Glomerular endothelial cell (primary cell): ENCODE results near the gene CST1. TPM values are rescaled to one million over a fixed set of nuclear protein-coding genes. Genes with fewer than 3 reads are reported as not detected.
"Not testable (repeated sequence)": the region's sequence is repeated elsewhere in the genome, so short reads cannot be mapped to it uniquely, and the experiment has no call there.

Experiments used
- DNase-seq: peaks from one replicate; pipeline ENCODE4 v3.0.0-alpha.2; 2011; ENCODE audit warnings: low read depth, low spot score; ENCODE audit errors: extremely low read depth
- total RNA-seq: library from RNA; depleted of rRNA; stranded (reverse); fragments of >200 nt; gene quantifications from 2 replicates; pipeline ENCODE4 v1.2.3, GENCODE V29; 2015

CST1 gene
- total RNA-seq, 1 donor from 2014 or later = 18.0 TPM

DNA sequence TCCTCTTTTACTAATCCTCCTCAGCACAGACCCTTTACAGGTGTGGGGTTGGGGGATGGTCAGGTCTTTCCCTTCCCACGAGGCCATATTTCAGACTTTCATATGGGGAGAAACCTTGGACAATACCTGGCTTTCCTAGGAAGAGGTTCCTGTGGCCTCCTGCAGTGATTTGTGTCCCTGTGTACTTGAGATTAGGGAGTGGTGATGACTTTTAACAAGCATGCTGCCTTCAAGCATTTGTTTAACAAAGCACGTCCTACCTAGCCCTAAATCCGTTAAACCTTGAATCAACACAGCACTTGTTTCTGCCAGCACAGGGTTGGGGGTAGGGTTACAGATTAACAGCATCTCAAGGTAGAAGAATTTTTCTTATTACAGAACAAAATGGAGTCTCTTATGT lies 6.1 kb upstream of the CST1 start:
- not testable (repeated sequence) for DNase-seq

DNA sequence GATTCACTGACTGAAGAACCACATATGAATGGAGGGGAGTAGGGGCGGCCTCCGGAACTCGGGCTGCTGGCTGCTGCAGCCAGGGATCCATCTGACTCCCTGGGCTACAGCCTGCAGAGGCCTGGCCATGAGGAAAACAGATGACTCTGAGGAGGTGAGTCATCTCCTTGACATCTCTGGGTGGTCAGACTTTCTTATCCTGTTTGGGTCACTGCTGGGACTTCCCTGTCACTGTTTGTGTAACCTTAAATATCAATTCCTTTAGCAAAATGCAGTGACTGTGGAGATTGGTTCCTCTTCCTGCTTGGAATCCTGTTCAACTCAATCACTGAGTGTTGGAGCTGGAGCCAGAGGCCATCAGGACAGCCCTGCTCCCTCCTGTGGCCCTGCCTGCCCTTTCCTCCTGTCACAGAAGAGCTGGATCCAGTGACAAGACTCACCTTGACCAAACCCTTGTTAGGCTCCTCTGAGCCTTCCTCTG lies 4.4 kb upstream of the CST1 start:
- not testable (repeated sequence) for DNase-seq

DNA sequence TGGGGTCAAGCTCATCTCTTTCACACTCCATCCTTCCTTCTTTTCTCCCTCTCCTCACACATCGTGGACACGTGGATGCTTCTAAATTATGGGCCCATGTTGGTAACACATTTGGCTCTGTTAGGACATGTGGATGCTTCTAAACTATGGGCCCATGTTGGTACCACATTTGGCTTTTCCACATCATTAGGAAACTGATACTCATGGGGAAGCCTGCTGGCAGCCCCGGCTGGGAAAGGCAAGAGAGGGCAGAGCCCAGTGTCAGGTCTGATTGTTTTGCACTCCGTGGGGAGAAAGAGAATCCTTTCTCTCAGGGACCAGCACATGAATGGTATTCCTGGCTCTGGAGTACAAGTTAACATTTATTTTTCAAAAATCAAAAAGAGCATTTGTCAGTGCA lies 4.0 kb upstream of the CST1 start:
- no peak for DNase-seq

DNA sequence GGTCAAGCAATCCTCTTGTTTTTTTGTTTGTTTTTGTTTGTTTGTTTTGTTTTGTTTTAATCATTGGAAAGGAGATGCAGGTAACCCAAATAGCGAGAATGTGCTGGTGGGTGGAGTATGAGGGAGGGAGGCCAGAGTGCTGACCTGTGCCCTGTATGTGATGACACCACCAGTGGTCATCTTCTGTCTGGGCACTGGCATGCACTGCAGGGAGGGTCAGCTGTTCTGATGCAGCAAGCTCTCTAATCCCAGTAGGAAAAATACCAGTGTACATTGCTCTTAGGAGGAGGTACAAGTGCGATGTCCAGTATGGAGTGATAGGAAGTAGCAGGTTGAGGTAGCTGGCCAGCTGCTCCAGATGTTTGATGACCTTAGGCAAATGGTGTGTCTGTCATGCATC lies 2.9 kb upstream of the CST1 start:
- DNase-seq = no peak

DNA sequence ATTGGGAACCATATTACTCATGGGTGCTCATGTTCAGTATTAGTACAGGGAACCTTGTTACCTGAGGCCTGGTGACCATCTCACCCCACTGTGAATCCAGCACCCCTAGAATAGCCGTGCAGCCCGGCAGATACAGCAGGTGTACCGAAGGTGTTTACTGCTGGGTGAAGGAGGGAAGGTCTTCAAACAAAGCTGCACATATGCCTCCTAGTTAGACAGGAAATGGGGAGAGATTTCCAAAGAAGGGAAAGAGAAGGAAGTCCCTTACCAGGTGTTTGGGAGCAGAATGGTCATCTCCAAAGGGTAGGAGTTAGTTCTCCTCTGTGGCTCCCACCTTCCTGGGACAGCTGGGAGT lies 2.4 kb upstream of the CST1 start:
- DNase-seq = no peak

DNA sequence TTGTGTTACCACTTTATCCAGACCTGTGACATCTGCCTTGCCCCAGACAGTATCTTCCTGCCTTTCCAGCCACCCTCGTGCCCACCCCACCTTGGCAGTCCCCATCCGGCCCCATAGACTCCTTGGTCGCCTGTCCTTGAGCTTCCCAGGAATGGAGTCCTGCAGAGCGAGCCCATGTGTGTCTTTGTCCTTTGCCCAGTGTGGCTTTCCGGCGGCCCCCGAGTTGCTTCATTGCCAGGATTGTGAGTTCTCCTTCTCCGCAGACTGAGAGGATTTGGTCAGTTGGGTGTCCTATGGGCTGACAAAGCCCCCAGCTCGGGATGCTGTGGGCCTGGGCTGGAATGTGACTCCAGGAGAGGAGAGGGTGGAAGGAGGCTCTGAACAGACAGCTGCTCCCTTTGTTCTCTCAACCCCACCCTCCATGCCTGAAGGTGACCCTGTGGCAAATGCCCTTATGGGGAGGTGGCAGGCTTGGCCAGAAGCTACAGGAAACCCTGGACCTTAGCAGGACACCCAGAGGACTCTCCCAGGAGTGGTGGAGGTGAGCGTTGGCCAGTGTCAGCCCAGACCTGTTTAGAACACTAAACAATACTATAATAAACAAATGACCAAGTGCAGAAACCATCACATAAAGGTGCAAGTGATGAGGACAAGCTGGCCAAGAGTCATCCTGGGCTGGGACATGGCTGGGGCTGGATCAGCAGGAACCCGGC lies 1.9 kb upstream of the CST1 start:
- DNase-seq = no peak

DNA sequence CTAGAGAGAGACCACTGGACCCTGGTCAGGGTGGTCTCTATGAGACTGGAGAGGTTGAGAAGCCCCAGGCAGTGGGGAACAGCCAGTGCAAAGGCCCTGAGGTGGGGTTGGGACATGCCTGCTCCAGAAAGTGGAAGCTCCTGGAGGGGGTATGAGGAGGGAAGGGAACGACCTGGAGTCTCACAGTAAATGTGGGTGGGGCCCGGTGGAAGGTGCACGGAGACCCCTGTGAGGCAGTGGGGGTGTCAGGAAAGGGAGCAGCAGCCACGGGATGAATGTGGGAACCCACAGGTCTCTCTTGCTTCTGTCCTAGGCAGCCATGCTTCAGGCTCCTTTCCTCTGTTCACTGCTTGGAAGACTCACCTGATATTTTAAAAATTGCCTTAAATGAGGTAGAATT lies 1.3 kb upstream of the CST1 start:
- no peak for DNase-seq

DNA sequence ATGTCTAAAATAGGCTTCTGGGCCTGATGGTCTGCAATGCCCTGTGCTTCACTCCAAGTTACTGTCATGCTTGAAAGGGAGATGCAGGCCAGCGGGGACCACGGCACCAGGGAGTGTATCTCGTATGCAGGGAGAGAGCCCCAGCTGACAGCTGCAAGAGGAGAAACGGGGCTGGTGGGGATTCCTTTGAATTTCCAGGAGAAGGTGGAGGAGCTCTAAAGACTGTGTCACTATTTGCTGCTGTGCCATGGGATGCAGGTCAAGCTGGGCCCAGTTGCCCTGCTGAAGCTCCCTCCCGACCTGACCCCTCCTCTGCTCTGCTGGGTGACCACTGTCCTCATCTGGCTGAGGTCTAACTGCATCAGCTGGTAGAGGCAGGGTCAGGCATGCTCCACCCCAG lies 989 bp downstream of the CST1 start:
- no peak for DNase-seq

DNA sequence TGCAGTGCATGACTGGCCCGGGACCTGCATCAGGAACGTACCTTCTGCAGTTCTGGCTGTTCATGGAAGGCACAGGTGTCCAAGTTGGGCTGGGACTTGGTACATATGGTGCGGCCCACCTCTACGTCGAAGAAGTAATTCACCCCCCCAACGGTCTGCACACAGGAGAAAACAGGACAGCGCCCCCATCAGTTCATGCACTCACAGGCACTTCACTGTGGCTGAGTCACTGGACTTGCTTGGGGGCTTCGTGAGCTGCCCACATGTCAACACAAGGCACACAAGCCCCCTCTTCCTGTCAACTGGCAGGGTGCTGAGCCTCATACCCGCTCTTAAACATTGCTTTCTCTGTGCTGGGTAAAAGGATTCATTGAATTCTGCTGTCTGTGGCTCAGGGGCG lies 1.8 kb downstream of the CST1 start:
- DNase-seq = not testable (repeated sequence)

DNA sequence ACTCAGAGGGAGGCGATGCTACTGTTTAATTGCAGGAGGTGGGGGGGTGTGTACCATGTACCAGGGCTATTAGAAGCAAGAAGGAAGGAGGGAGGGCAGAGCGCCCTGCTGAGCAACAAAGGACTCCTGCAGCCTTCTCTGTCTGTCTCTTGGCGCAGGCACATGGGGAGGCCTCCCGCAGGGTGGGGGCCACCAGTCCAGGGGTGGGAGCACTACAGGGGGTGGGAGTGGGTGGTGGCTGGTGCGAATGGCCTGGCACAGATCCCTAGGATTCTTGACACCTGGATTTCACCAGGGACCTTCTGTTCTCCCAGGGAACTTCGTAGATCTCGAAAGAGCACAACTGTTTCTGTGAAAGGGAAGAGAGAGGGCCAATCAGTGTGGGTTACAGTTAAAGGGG lies 3.2 kb downstream of the CST1 start:
- DNase-seq = not testable (repeated sequence)

DNA sequence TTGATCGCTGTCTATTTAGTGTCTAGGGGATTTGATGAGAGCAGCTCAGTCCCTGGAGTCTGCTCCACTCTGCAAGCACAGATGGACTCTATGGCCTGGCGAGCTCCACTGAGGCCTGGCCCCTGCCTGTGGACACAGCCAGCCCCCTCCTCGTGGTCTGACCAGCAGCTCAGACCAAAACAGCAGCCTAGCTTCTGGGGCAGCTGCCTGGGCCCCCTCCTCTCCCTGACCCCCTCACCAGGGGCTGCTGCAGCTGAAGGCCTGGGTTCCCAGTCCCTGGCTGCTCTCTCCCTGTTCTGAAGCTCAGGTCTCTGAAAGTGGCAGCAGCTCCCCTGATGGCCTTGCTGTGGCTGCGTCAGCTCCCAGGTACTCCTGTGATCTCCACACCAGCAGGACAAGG lies 3.6 kb downstream of the CST1 start:
- not testable (repeated sequence) for DNase-seq

DNA sequence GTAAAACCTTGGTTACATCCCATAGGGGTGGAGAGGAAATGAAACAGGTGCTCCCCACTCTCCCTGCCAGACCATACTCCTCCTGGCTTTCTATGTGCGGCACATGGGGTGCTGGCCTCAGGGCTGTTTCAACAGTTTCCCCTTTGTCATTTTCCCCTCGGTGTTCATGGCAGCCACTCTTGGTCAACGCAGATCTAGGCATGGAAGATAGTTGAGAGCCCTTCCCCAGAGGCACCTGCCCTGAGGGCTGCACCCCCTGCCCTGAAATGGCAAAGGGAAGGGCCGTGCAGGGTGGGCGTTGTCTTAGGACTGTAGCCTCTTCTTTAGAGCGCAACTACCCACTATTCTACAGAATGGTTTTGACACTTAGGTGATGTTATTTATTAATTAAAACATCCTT lies 4.4 kb downstream of the CST1 start:
- no peak for DNase-seq

DNA sequence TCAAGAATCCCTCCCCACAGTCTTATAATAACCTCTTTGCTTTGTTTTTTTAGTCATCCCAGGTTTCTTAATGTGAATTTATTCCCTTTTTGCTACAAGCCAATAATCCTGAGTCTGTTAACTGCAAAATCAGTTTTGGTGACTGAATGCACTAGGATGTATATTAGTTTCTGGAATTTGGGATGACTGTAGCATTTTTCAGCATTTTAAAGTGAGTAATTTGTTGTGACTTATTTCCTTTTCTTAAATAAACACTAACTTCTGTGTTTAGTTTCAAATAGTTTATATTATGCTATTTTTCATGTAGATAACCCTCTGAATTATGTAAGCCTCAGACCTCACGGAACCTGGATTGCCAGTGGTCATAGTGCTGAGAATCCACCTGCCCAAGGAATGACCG lies 5.5 kb downstream of the CST1 start:
- no peak for DNase-seq

DNA sequence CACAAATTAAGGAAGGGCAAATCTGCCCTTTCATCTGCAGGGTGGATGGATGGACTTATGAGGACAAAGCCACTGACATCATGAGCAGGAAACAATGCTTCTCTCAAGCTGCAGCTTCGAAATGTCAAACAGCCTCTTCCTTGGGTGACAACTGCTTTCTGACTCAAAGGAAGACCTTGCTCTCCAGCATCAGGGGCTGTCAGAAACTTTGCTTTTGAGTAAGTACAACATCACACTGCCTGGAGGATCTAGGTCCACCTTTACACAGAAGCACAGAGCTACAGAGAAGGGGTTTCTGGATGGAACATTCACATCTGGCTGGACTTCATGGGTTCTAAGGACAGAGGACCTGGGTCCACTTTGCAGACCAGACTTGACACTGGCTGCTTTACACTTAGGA lies 5.9 kb downstream of the CST1 start:
- no peak for DNase-seq

DNA sequence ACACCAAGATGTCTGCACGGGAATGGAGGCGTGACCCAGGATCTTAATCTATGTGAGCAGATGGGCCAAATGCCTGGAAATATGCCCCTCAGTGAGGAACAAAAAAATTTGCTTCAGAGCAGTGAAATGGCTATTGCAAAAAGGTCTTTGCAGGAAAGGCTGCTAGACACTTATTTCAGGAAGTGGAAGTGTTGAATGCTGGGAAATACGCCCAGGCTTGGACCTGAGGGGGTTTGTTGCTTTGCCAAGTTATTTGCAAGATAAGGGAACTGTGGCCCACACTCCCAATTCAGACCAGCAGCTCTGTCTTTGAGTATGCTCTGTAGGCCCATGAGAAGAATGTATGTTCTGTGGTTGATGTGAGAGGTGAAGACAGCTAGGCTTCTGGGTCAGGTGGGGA lies 15.3 kb downstream of the CST1 start:
- DNase-seq = not testable (repeated sequence)

DNA sequence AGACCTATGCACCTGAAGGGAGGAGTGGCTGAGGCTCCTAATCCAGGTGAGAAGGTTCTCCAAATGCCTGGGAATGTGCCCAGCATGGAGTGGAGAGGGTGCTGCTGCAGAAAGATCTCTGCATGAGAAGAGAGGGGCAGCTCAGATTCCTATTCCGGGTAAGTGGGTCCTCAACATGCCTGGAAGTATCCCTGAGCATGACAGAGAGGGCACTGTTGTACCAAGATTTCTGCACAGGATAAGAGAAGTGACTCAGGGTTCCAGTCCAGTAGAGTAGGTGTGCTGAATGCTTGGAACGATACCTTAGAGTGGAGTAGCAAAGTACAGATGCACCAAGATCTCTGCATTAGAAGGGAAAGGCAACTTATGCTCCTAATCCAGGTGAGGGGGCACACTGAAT lies 15.8 kb downstream of the CST1 start:
- not testable (repeated sequence) for DNase-seq

DNA sequence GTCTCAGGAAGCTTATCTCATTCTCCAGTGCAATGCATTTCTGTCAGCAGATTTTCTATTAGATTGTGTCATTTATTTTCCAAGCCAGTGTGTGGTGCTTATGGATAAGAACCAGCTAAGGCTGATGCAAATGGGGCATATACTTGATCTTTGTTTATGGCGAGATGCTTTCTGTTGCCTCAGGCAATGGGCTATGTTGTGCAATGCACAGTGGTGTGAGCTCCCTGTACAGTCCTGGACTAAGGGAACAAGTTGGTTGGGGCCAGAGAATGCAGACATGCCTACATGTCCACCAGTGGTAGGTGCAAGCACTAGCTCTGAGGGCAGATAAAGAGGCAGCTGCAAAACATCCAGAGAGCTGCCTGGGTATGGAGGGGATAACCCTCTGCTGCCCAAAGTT lies 16.3 kb downstream of the CST1 start:
- DNase-seq = not testable (repeated sequence)

DNA sequence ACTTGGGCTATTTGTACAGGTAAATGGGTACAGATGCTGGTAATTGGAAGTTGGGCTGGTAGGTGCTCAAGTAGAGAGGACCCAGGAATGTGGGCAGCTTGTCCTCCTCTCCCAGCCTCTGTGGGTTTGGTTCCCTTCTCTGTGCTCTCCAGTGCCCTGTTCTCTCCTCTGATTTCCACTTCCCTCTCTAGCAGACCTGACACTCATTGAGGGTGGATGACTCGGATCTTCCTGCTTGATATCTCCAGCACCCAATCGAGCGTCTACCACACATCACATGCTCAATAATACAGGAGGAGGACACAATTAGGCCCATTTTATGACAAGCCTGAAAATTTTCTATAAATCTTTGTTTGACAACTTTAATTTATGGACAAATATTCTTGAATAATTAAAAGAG lies 23.7 kb downstream of the CST1 start:
- no peak for DNase-seq

DNA sequence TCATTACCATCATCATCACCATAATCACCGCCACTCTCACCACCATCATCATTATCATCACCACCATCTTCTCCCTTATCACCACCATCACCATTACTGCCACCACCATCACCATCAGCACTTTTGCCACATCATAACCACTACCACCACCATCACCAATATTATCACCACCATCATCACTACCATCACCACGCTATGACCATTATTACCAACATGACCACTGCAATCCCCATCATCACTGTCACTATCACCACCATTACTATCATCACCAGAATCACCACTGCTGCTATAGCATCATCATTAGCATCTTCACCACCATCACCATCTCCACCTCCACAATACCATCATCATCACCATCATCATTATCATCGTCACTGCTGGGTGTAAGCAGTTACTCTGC lies 25.6 kb downstream of the CST1 start:
- no peak for DNase-seq

DNA sequence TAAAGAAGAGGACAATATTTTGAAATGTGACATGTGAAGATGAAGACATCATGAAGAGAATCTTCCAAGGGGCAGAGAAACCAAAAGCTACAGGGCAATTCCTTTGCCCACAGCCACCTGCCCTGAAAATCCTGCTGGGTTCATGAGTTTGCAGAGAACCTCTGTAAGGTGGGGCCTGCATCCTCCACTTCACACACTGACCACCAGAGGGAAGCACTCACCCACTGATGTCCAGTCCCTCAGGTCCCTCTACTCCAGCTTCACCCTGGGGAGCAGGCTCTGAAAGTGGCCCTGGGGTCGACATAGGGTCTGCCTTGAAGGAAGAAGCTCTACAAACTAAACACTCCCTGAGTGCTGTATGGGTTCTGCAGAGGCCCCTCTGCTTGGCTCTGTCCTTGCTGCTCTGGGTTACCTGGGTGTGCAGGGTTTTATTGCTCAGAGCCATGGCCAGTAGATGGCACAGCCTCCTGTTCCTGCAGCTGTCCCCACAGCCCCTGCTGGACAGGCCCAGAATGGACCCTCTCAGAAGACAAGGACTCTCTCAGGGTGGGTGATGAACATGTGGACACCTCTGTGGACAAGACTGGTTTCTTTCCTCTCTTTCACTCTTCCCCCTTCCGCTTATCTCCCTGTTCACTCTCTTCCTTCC lies 27.0 kb downstream of the CST1 start:
- DNase-seq = not testable (repeated sequence)

DNA sequence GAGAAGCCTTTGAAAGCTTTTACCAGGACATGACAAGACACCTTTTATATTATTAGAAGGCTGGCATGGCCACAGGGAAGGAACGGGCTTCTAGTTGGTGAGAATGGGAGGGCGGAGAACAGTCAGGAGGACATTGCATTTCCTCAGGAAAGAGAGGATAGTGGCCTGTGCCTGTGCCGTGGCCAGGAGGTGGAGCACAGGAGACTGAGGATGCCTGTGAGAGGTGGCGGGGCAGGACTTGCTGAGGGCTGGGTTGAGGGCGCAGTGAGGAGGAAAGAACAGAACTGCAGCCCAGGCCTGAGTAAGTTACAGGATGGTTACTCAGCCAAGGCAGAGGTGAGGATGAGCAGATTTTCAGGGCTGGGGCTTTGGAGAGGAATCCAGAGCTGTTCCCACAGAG lies 27.9 kb downstream of the CST1 start:
- not testable (repeated sequence) for DNase-seq

DNA sequence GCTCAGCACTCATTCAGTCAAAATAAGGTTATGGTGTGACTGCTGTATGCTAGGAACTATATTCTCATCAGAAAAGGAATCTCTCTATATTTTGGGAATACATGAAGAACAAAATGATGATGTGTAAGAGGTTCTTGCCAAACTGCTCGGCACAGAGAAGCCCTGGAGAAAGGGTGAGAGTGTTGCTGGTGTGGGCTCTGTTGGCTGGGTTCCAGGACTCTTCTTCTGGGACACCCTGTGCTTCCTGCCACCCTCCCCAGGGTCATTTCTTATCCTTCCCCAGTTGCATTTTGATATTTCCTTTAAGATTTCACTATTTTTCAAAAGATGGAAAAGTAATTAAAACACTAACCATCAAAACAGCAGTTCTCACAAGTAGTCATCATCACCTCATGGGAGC lies 28.8 kb downstream of the CST1 start:
- DNase-seq = no peak

DNA sequence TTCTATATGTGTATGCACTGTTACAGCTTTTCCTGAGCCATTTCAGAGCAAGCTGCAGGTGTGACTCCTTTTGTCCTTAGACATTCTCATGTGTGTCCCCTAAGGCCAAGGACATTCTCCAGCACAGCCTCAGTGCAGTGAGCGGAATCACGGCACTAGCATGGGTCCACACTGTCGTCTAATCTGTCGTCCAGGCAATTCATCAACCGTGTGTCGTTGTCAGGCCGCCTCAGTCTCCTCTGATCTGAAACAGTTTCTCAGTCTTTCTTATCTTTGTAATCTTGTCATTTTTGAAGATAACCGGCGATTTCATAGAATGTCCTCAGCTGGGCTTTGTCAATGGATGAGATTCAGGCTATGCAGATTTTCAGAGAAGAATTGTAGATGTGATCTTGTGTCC lies 31.4 kb downstream of the CST1 start:
- DNase-seq = not testable (repeated sequence)
